Measurements from ENCODE around the gene CASP6. TPM values are rescaled to one million over a fixed set of nuclear protein-coding genes. Genes with fewer than 3 reads are reported as not detected.

CASP6 gene
- total RNA-seq, result 15.2 TPM
- long read RNA-seq, transcript CASP6-201 (7 exons, 1,548 nt), result major isoform, 21 of 26 reads
- long read RNA-seq, partial matches to known transcripts, result 2 of 26 reads
- long read RNA-seq, other reads (novel, unspliced or antisense), result 3 of 26 reads

- Histone ChIP-seq H3K4me1 (peaks cover 12% of the 10 kb centered on the region), H3K4me3 (peak within 1 kb of the TSS; percentile 75), H3K36me3 (peaks cover 3% of the 10 kb centered on the region), H3K9me3 (no peaks in the 10 kb centered on the region), H3K27ac (peak within 1 kb of the TSS; percentile 83), H3K27me3 (no peaks in the 10 kb centered on the region)
- intact Hi-C loops (cut with DNase I), result no loop called here
- DNase-seq (peak; percentile 95), ATAC-seq (peak; percentile 97)
- TF ChIP-seq CTCF (IDR thresholded peaks at IDR 0.05), result peak; percentile 75
Observed at GRCh38 chr4:109702950-109703663, at the start of gene CASP6. Gene CASP6 (minus strand): TSS chr4:109703445. CDS start chr4:109703395, 50 bp downstream.

- Histone ChIP-seq H3K9me3 (no peaks in the 10 kb centered on the region), H3K4me3 (no peak overlapping the region), H3K4me1 (no peaks in the 10 kb centered on the region), H3K27ac (no peak overlapping the region), H3K36me3 (no peaks in the 10 kb centered on the region), H3K27me3 (no peaks in the 10 kb centered on the region)
- TF ChIP-seq CTCF (IDR thresholded peaks at IDR 0.05), result no peak
- DNase-seq, result no peak
- ATAC-seq, result no peak
- intact Hi-C loops (cut with DNase I), result no loop called here
Observed at GRCh38 chr4:109752525-109752924, 49.3 kb upstream of the CASP6 start.

- Histone ChIP-seq H3K27ac (no peak overlapping the region), H3K4me1 (no peaks in the 10 kb centered on the region), H3K36me3 (no peaks in the 10 kb centered on the region), H3K27me3 (no peaks in the 10 kb centered on the region), H3K9me3 (no peaks in the 10 kb centered on the region), H3K4me3 (no peak overlapping the region)
- no peak for TF ChIP-seq CTCF (IDR thresholded peaks at IDR 0.05)
- ATAC-seq (no peak), DNase-seq (no peak)
- intact Hi-C loops (cut with DNase I), result no loop called here
Observed at GRCh38 chr4:109751852-109752251, 48.6 kb upstream of the CASP6 start.

GRCh38 chr4:109750652-109751244 is 47.5 kb upstream of the CASP6 start:
- no peak for ATAC-seq
- Histone ChIP-seq H3K4me1 (no peaks in the 10 kb centered on the region), H3K27ac (no peak overlapping the region), H3K4me3 (no peak overlapping the region), H3K36me3 (peaks cover 3% of the 10 kb centered on the region), H3K27me3 (no peaks in the 10 kb centered on the region), H3K9me3 (no peaks in the 10 kb centered on the region)
- TF ChIP-seq CTCF (IDR thresholded peaks at IDR 0.05), result no peak
- DNase-seq, result no peak
- intact Hi-C loops (cut with DNase I), result no loop called here

- no peaks in the 10 kb centered on the region for H3K9me3 ChIP-seq
- no peak for DNase-seq
- peaks cover 6% of the 10 kb centered on the region for H3K36me3 ChIP-seq
- ATAC-seq, result no peak
- no peak for TF ChIP-seq CTCF (IDR thresholded peaks at IDR 0.05)
- intact Hi-C loops (cut with DNase I), result no loop called here
- no peaks in the 10 kb centered on the region for H3K27me3 ChIP-seq
- no peaks in the 10 kb centered on the region for H3K4me1 ChIP-seq
- no peak overlapping the region for H3K27ac ChIP-seq
- no peak overlapping the region for H3K4me3 ChIP-seq
Observed at GRCh38 chr4:109749388-109750082, 46.3 kb upstream of the CASP6 start.

All from upper lobe of right lung (tissue), 1 donor.